IMR-90 (cell line): Measurements from ENCODE around the gene UBE2G1. TPM values are rescaled to one million over a fixed set of nuclear protein-coding genes. Genes with fewer than 3 reads are reported as not detected.
A peak's percentile ranks its signal among the peaks of the same experiment; 100 is the strongest.

Experiments
- ATAC-seq: fragments of 200-7000 bp; cut with Tn5 transposase; 2 replicates; pipeline ENCODE4 v1.9.1; 2020; ENCODE audit warnings: low read depth, mild to moderate bottlenecking, moderate library complexity
- BruUV-seq: library from RNA; stranded (reverse); fragments of 400-500 nt; replicated peaks from 2 replicates; lab custom pipeline; 2021; lab: Mats Ljungman, UMichigan
- CTCF ChIA-PET: fragments of 300-600 bp; formaldehyde crosslinking; extraction: SDS; loops from one replicate; lab custom pipeline; 2021; ENCODE audit warnings: antibody characterized with exemption; lab: Yijun Ruan, JAX
- POLR2A ChIA-PET: fragments of 300-600 bp; sonication (Branson Sonifier 250); formaldehyde crosslinking; loops from one replicate; lab custom pipeline; 2022; ENCODE audit warnings: antibody characterized with exemption; ENCODE audit not compliant: unreplicated experiment; lab: Charles Lee
- DNase-seq: peaks from one replicate; pipeline ENCODE4 v3.0.0; 2013
- H2AFZ ChIP-seq: replicated peaks from 2 replicates; pipeline ENCODE3; 2013; ENCODE audit warnings: low read length, mild to moderate bottlenecking; ENCODE audit not compliant: poor library complexity
- H2AK5ac ChIP-seq: 2 replicates; pipeline ENCODE4 v1.6.1; 2013; ENCODE audit warnings: low read depth, low read length, inconsistent platforms
- H2AK9ac ChIP-seq: replicated peaks from 2 replicates; pipeline ENCODE3; 2013; ENCODE audit warnings: mild to moderate bottlenecking, low read depth, low read length, moderate library complexity; ENCODE audit not compliant: poor library complexity
- H2BK120ac ChIP-seq: 2 replicates; pipeline ENCODE4 v1.6.1; 2013; ENCODE audit warnings: low read depth, low read length, inconsistent platforms
- H2BK15ac ChIP-seq: 3 replicates; pipeline ENCODE4 v1.6.1; 2013; ENCODE audit warnings: low read depth, low read length, inconsistent platforms
- H2BK20ac ChIP-seq: 2 replicates; pipeline ENCODE4 v1.6.1; 2013; ENCODE audit warnings: low read depth, mild to moderate bottlenecking, inconsistent platforms, low read length, moderate library complexity
- H2BK5ac ChIP-seq: 2 replicates; pipeline ENCODE4 v1.6.1; 2013; ENCODE audit warnings: mild to moderate bottlenecking, low read depth, low read length, inconsistent platforms; ENCODE audit not compliant: poor library complexity, severe bottlenecking
- H3K14ac ChIP-seq: replicated peaks from 2 replicates; pipeline ENCODE4 v1.6.1; 2013; ENCODE audit warnings: low read depth, low read length, inconsistent platforms
- H3K18ac ChIP-seq: 2 replicates; pipeline ENCODE4 v1.6.1; 2013; ENCODE audit warnings: low read depth, low read length, control low read depth
- H3K23ac ChIP-seq: 2 replicates; pipeline ENCODE4 v1.6.1; 2013; ENCODE audit warnings: low read depth, low read length, inconsistent platforms
- H3K27ac ChIP-seq: 2 replicates; pipeline ENCODE4 v1.5.1; 2013; ENCODE audit warnings: mild to moderate bottlenecking, control low read depth, low read length; ENCODE audit not compliant: insufficient read depth
- H3K27me3 ChIP-seq: 2 replicates; pipeline ENCODE4 v1.6.1; 2013; ENCODE audit warnings: low read length; ENCODE audit not compliant: control insufficient read depth, insufficient read depth
- H3K36me3 ChIP-seq: 2 replicates; pipeline ENCODE4 v1.6.1; 2013; ENCODE audit warnings: low read length, mixed read lengths; ENCODE audit not compliant: control insufficient read depth, insufficient read depth
- H3K4ac ChIP-seq: 2 replicates; pipeline ENCODE4 v1.6.1; 2013; ENCODE audit warnings: low read depth, low read length, inconsistent platforms
- H3K4me1 ChIP-seq: 2 replicates; pipeline ENCODE4 v1.6.1; 2013; ENCODE audit warnings: low read length, mixed read lengths; ENCODE audit not compliant: control insufficient read depth, insufficient read depth
- H3K4me2 ChIP-seq: 2 replicates; pipeline ENCODE4 v1.6.1; 2013; ENCODE audit warnings: low read depth, mild to moderate bottlenecking, control low read depth, low read length, moderate library complexity
- H3K4me3 ChIP-seq: 2 replicates; pipeline ENCODE4 v1.5.1; 2013; ENCODE audit warnings: low read depth, mild to moderate bottlenecking, control low read depth, low read length, moderate library complexity; ENCODE audit not compliant: insufficient read depth
- H3K56ac ChIP-seq: 2 replicates; pipeline ENCODE4 v1.6.1; 2013; ENCODE audit warnings: low read length, inconsistent platforms; ENCODE audit not compliant: insufficient read depth; ENCODE audit errors: extremely low read depth
- H3K79me1 ChIP-seq, 2 experiments: 2 replicates each; pipeline ENCODE4 v1.6.1; 2013; ENCODE audit warnings: low read length in 2 of 2, inconsistent platforms in 1 of 2, low read depth in 1 of 2
- H3K9ac ChIP-seq: 2 replicates; pipeline ENCODE4 v1.6.1; 2013; ENCODE audit warnings: low read depth, low read length, control low read depth
- H3K9me1 ChIP-seq: 2 replicates; pipeline ENCODE4 v1.6.1; 2013; ENCODE audit warnings: low read length, inconsistent platforms; ENCODE audit not compliant: insufficient read depth
- H3K9me3 ChIP-seq: 2 replicates; pipeline ENCODE4 v1.6.1; 2013; ENCODE audit warnings: low read length; ENCODE audit not compliant: control insufficient read depth, insufficient read depth
- H4K20me1 ChIP-seq: 2 replicates; pipeline ENCODE4 v1.6.1; 2013; ENCODE audit warnings: low read length, inconsistent platforms; ENCODE audit not compliant: insufficient read depth
- H4K5ac ChIP-seq: 2 replicates; pipeline ENCODE4 v1.6.1; 2013; ENCODE audit warnings: mild to moderate bottlenecking, low read depth, low read length, control low read depth
- H4K8ac ChIP-seq, 2 experiments: 2 replicates each; pipeline ENCODE4 v1.6.1; 2013; ENCODE audit warnings: low read depth in 2 of 2, low read length in 2 of 2, control low read depth in 1 of 2, inconsistent platforms in 1 of 2
- H4K91ac ChIP-seq: 2 replicates; pipeline ENCODE4 v1.6.1; 2013; ENCODE audit warnings: low read depth, low read length, inconsistent platforms; ENCODE audit not compliant: insufficient read depth
- BHLHE40 ChIP-seq: fragments of 150-350 bp; IDR thresholded peaks from 2 replicates; pipeline ENCODE4 v1.6.1; 2016; ENCODE audit warnings: mild to moderate bottlenecking, low read depth, low read length
- CEBPB ChIP-seq: IDR thresholded peaks from 2 replicates; pipeline ENCODE4 v1.6.1; 2012; ENCODE audit warnings: low read depth, low read length, improper control_type of control experiment
- CHD1 ChIP-seq: IDR thresholded peaks from 2 replicates; pipeline ENCODE4 v1.6.1; 2012; ENCODE audit warnings: low read depth, low read length, improper control_type of control experiment
- CTCF ChIP-seq: conservative IDR thresholded peaks from 2 replicates; pipeline ENCODE4 v1.5.1; 2012; ENCODE audit warnings: mild to moderate bottlenecking, low read depth, low read length, improper control_type of control experiment
- FOS ChIP-seq: fragments of 150-350 bp; IDR thresholded peaks from 2 replicates; pipeline ENCODE4 v1.6.1; 2016; ENCODE audit warnings: low read depth, low read length
- MAFK ChIP-seq: IDR thresholded peaks from 2 replicates; pipeline ENCODE4 v1.6.1; 2012; ENCODE audit warnings: low read depth, low read length, improper control_type of control experiment
- MAZ ChIP-seq: IDR thresholded peaks from 2 replicates; pipeline ENCODE4 v1.6.1; 2012; ENCODE audit warnings: low read depth, mild to moderate bottlenecking, low read length, improper control_type of control experiment, moderate library complexity, borderline replicate concordance
- MXI1 ChIP-seq: IDR thresholded peaks from 2 replicates; pipeline ENCODE4 v1.6.1; 2012; ENCODE audit warnings: low read depth, mild to moderate bottlenecking, low read length, moderate library complexity, borderline replicate concordance
- NFE2L2 ChIP-seq: fragments of 150-350 bp; IDR thresholded peaks from 2 replicates; pipeline ENCODE4 v1.6.1; 2016; ENCODE audit warnings: low read depth, mild to moderate bottlenecking, low read length
- POLR2A ChIP-seq: IDR thresholded peaks from 2 replicates; pipeline ENCODE4 v1.6.1; 2012; ENCODE audit warnings: mild to moderate bottlenecking, low read depth, low read length
- RCOR1 ChIP-seq: IDR thresholded peaks from 2 replicates; pipeline ENCODE4 v1.6.1; 2012; ENCODE audit warnings: mild to moderate bottlenecking, low read length, improper control_type of control experiment; ENCODE audit not compliant: insufficient replicate concordance
- RFX5 ChIP-seq: IDR thresholded peaks from 2 replicates; pipeline ENCODE4 v1.8.0; 2012; ENCODE audit warnings: low read depth, mild to moderate bottlenecking, low read length, moderate library complexity
- SMC3 ChIP-seq: fragments of 150-350 bp; IDR thresholded peaks from 2 replicates; pipeline ENCODE4 v1.6.1; 2016; ENCODE audit warnings: low read depth, mild to moderate bottlenecking, antibody characterized with exemption, low read length, moderate library complexity
- WGBS, 2 experiments: methylation state at CpG; one replicate each; pipeline versions ENCODE4 v1.1.5 to v1.1.7; 2013; ENCODE audit warnings: missing lambda C conversion rate in 2 of 2; ENCODE audit not compliant: insufficient read length in 1 of 2; ENCODE audit errors: extremely low coverage in 2 of 2; 5-methylcytosine and 5-hydroxymethylcytosine counted together
- dilution Hi-C: fragments of 300-500 bp; cut with HindIII; formaldehyde crosslinking; loops from one replicate; pipeline ENCODE4 v1.14.3; 2018; ENCODE audit warnings: low sequenced_read_pairs; ENCODE audit not compliant: unreplicated experiment
- in situ Hi-C: fragments of 300-500 bp; cut with MboI; formaldehyde crosslinking; loops from 3 replicates; pipeline ENCODE4 v1.14.3; 2019; ENCODE audit warnings: low sequenced_read_pairs, inconsistent platforms, mixed read lengths
- intact Hi-C: fragments of 100-400 bp; cut with micrococcal nuclease; formaldehyde crosslinking; loops from 2 replicates; pipeline ENCODE4 v1.10.0; 2022
- polyA plus RNA-seq, 3 experiments: library from polyadenylated mRNA; depleted of rRNA; stranded (reverse); fragments of >200 nt; gene quantifications; 2 replicates each; pipeline ENCODE4 v1.2.3, GENCODE V29; 2012; ENCODE audit warnings: low replicate concordance in 1 of 3
- total RNA-seq: library from RNA; depleted of rRNA; stranded (reverse); fragments of >200 nt; gene quantifications from 2 replicates; pipeline ENCODE4 v1.2.3, GENCODE V29; 2012
- TF ChIP-seq, protein P1 (sequence below): fragments of 150-350 bp; IDR thresholded peaks from 2 replicates; pipeline ENCODE4 v1.6.1; 2017; ENCODE audit warnings: mild to moderate bottlenecking, antibody characterized with exemption, low read length, low read depth

UBE2G1 gene
- total and polyA plus RNA-seq, 2 of the 4 experiments (the other 2 are of a cell fraction) = 26.3 to 26.6 TPM

DNA sequence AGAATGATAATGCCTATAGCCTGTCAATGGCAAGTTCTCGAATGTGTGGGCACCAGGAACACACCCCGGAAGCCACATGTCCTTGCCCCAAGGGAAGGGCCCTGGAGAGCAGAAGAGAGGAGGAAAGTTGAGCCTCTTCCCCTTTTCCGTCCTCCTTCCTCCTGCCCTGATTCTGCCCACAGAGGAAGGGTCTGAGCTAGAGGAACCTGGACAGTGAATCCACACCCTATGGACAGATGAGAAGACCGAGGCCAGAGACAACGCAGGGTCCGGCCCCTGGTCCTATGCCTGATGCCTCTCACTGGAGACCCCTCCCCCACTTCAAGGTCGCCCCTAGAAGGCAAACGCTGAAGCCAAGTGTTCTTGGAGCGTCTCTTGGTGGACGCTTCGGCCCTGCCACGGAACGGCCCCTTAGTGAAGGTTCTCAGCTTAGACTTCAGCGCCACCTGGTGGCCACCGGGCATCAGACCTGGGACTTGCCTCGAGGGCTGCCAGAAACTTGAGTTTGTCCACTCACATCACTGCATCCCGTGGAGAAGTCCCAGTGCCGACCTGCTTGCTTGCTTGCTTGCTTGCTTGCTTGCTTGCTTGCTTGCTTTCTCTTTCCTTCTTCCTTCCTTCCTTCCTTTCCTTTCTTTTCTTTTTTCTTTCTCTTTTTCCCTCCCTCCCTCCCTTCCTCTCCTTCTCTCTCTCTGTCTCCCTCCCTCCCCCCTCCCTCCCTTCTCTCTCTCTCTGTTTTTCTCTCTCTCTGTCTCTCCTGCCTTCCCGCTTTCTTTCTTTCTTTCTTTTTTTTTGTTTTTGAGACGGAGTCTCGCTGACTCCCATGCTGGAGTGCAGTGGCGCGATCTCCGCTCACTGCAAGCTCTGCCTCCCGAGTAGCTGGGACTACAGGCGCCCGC lies 46.7 kb upstream of the UBE2G1 start:
- Histone ChIP-seq H3K27ac (no peak overlapping the region), H4K5ac (no peak overlapping the region), H3K79me1 (no peaks in the 10 kb centered on the region), H3K9me3 (no peaks in the 10 kb centered on the region), H3K4ac (no peak overlapping the region), H2BK120ac (no peak overlapping the region), H3K14ac (no peak overlapping the region), H3K18ac (no peak overlapping the region), H3K56ac (no peak overlapping the region), H3K23ac (no peak overlapping the region), H2AK9ac (peak overlapping the region; percentile 91), H2BK15ac (no peak overlapping the region), H3K27me3 (0 out of 2 replicates have a peak, but pooled peaks cover 3% of the 10 kb centered on the region), H3K9ac (no peak overlapping the region), H3K4me2 (peak overlapping the region; percentile 34; the same call in 1 of the 2 replicates), H3K36me3 (no peaks in the 10 kb centered on the region), H4K91ac (no peak overlapping the region), H2AFZ (peak overlapping the region; percentile 91), H2BK5ac (no peak overlapping the region), H2AK5ac (no peak overlapping the region), H4K20me1 (no peaks in the 10 kb centered on the region), H2BK20ac (no peak overlapping the region), H3K4me3 (no peak overlapping the region), H3K4me1 (no peaks in the 10 kb centered on the region), H3K9me1 (no peaks in the 10 kb centered on the region), H4K8ac (no peak overlapping the region)
- dilution Hi-C loops = no loop called here
- intact Hi-C loops = loop anchor here (1.0 kb wide), 2 partner anchors 198 to 213 kb away; no protein-coding TSS in a partner anchor
- POLR2A ChIA-PET = no interaction called here
- DNase-seq (peak; percentile 84), ATAC-seq (peak; percentile 98)
- no TSS peak for BruUV-seq
- 18% methylated on average over 8 of the region's 27 CpGs; no CpG with 5 or more reads in 1 of the 2 experiments for WGBS, 2 experiments
- CTCF ChIA-PET = interaction anchor here (0.7 to 4.1 kb wide), 4 partner anchors 197 to 498 kb away, joined by 3 to 25 read pairs (median 4); no protein-coding TSS in a partner anchor
- in situ Hi-C loops = loop anchor here (5.0 kb wide), 1 partner anchor 206 kb away; no protein-coding TSS in a partner anchor
- TF ChIP-seq MAZ = no peak
- peak; percentile 98 for TF ChIP-seq SMC3
- no peak for TF ChIP-seq RCOR1
- 0 out of 2 replicates have a peak, but pooled peaks have one; percentile 25 for TF ChIP-seq MXI1
- TF ChIP-seq, protein P1, sequence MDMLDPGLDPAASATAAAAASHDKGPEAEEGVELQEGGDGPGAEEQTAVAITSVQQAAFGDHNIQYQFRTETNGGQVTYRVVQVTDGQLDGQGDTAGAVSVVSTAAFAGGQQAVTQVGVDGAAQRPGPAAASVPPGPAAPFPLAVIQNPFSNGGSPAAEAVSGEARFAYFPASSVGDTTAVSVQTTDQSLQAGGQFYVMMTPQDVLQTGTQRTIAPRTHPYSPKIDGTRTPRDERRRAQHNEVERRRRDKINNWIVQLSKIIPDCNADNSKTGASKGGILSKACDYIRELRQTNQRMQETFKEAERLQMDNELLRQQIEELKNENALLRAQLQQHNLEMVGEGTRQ = no peak
- no peak for TF ChIP-seq NFE2L2
- TF ChIP-seq CHD1 = no peak
- TF ChIP-seq FOS = no peak
- no peak for TF ChIP-seq MAFK
- TF ChIP-seq POLR2A = peak; percentile 54
- TF ChIP-seq CTCF = peak; percentile 98
- TF ChIP-seq CEBPB = no peak
- no peak for TF ChIP-seq BHLHE40
- no peak for TF ChIP-seq RFX5
